GM12892 (cell line): ENCODE results near the gene ZNF439. TPM values are rescaled to one million over a fixed set of nuclear protein-coding genes. Genes with fewer than 3 reads are reported as not detected.
A peak's percentile ranks its signal among the peaks of the same experiment; 100 is the strongest.
"Not testable (repeated sequence)": the region's sequence is repeated elsewhere in the genome, so short reads cannot be mapped to it uniquely, and the experiment has no call there.

Source experiments
- DNase-seq: peaks from one replicate; pipeline ENCODE4 v3.0.0; 2011; ENCODE audit not compliant: insufficient read length
- FAIRE-seq: peaks from 2 replicates; lab custom pipeline; 2011; peaks lifted over from hg19 to GRCh38; lab: Jason Lieb, UNC
- POLR2A ChIP-seq: IDR thresholded peaks from 2 replicates; pipeline ENCODE4 v1.6.1; 2011; ENCODE audit warnings: low read depth, low read length, control low read depth
- POLR2AphosphoS5 ChIP-seq: IDR thresholded peaks from 2 replicates; pipeline ENCODE4 v1.6.1; 2011; ENCODE audit warnings: low read depth, low read length, control low read depth
- TAF1 ChIP-seq: IDR thresholded peaks from 2 replicates; pipeline ENCODE4 v1.6.1; 2011; ENCODE audit warnings: low read depth, mild to moderate bottlenecking, control low read depth, low read length, borderline replicate concordance
- polyA plus RNA-seq: library from polyadenylated mRNA; unstranded; fragments of >200 nt; gene quantifications from one replicate; pipeline ENCODE4 v1.2.1, GENCODE V29; 2012; ENCODE audit warnings: missing spikeins, inconsistent platforms; ENCODE audit not compliant: missing spikeins

The ZNF439 gene
- polyA plus RNA-seq: 7.4 TPM

DNA sequence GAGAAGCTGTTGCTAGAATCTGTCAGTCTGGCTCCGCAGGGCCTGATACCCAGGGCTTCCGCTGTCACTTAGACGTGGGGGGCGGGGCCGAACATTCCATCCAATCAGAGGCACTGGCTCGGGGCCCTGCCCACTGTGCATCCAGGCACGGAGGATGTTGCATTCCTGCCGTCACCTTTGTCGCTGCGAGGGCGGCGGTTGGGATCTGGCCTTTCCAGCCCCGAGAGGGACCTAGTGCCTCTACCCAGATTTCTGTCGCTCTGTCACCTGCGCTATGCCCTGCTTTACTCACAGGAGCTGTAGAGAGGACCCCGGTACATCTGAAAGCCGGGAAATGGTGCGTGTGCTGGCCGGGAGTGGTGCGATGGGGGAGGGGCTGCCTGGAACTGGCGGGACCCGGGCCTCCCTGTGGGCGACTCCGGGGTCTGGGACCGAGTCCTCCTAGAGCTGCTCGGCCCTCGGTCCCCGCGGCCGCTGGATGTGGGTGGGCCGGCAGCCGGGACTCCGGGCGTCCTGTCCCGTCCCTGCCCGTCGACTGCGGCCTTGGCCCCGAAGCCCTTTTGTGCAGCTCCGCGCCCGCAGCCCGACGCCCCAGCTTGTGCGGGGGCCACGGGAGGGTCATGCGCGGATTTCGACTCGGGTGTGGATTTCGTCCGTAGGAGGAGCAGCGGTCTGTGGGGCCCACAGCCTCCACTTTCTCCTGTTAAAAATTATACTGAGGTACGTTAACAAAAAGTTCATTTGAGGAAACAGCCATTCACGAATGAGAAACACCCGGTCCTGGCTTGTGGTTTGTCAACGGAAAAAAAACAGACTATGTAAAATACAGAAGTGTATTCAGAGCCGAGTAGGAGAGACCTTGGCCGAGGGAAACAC, at the start of gene ZNF439:
Gene ZNF439, plus strand, starts transcription at position 133 of the 876 bp plus-strand sequence. Its CDS starts 142 bp downstream, at position 275.
- DNase-seq: peak; percentile 66
- TF ChIP-seq TAF1 (no peak), POLR2AphosphoS5 (no peak), POLR2A (0 out of 2 replicates have a peak, but pooled peaks have one; percentile 37)
- FAIRE-seq: peak; percentile 36

GRCh38 chr19:11806354-11807098, 42.0 kb upstream of the ZNF439 start:
- TF ChIP-seq POLR2AphosphoS5 (no peak), TAF1 (no peak), POLR2A (no peak)
- no peak for FAIRE-seq

DNA sequence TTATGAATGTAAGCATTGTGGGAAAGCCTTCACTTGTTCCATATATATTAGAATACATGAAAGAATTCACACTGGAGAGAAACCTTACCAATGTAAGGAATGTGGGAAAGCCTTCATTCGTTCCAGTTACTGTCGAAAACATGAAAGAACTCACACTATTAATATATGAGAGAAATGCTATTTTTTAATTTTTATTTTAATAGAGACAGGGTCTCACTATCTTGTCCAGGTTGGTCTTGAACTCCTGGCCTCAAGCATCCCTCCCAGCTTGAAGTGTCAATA, 41.5 kb upstream of the ZNF439 start:
- TF ChIP-seq TAF1 (no peak), POLR2AphosphoS5 (no peak), POLR2A (no peak)
- DNase-seq: no peak
- FAIRE-seq: no peak

More at GRCh38 chr19:11806354-11807098, 42.0 kb upstream of the ZNF439 start:
- DNase-seq: no peak

GRCh38 chr19:11813703-11814028, 34.9 kb upstream of the ZNF439 start:
- no peak for FAIRE-seq
- no peak for DNase-seq
- no peak for TF ChIP-seq POLR2AphosphoS5
- TF ChIP-seq TAF1: no peak
- no peak for TF ChIP-seq POLR2A

- DNase-seq: peak; percentile 93
- TF ChIP-seq TAF1 (peak; percentile 76), POLR2AphosphoS5 (peak; percentile 91), POLR2A (peak; percentile 85)
Observed at GRCh38 chr19:11814029-11814699, 34.4 kb upstream of the ZNF439 start, which contains the start of gene ZNF440. Gene ZNF440 (plus strand): TSS chr19:11814273. CDS start chr19:11814448, 175 bp downstream.

GRCh38 chr19:11814700-11815035, 33.9 kb upstream of the ZNF439 start:
- FAIRE-seq (no peak), DNase-seq (no peak)
- TF ChIP-seq POLR2AphosphoS5: no peak
- TF ChIP-seq POLR2A: no peak
- no peak for TF ChIP-seq TAF1

More at GRCh38 chr19:11814029-11814699, 34.4 kb upstream of the ZNF439 start, which contains the start of gene ZNF440:
- peak; percentile 94 for FAIRE-seq

- FAIRE-seq (no peak), DNase-seq (no peak)
- no peak for TF ChIP-seq POLR2A
- no peak for TF ChIP-seq POLR2AphosphoS5
- no peak for TF ChIP-seq TAF1
Observed at GRCh38 chr19:11821474-11822109, 26.9 kb upstream of the ZNF439 start.

DNA sequence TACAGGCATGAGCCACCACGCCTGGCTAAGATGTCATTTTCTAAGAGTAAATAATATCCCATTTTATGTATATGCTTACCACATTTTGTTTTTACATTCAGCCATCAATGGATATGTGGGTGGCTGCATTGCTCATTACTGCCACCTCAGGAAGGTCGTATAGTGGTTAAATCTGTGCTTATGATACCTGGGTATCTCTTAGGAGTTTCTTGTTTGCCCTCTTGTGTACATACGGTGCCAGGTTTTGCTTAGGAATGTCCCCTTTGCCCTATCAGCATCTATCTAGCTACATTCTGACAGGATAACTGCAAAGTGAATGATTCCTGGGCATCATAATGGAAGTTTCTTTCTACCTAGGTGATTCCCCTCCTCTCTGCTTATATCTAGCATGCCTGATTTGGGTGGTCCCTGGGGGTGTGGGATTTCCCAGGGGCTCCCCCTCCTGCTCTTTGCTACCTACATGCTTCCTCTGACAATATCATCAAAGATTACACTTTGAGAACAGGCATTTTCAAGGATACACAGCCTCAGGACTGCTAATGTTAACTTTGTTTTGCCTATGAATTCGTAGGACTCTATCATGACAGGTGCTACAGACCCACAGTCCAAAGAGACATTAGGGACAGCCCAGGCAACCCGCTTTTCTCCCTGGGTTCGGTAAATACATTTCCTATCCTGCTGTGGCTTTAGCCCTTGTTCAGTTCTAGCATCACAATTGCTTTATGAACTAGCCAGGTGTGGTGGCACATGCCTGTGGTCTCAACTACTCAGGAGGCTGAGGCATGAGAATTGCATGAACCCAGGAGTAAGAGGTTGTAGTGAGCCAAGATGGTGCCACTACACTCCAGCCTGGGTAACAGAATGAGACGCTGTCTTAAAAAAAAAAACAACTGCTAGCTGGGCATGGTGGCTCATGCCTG, 19.3 kb upstream of the ZNF439 start:
- DNase-seq, FAIRE-seq: not testable (repeated sequence)

DNA sequence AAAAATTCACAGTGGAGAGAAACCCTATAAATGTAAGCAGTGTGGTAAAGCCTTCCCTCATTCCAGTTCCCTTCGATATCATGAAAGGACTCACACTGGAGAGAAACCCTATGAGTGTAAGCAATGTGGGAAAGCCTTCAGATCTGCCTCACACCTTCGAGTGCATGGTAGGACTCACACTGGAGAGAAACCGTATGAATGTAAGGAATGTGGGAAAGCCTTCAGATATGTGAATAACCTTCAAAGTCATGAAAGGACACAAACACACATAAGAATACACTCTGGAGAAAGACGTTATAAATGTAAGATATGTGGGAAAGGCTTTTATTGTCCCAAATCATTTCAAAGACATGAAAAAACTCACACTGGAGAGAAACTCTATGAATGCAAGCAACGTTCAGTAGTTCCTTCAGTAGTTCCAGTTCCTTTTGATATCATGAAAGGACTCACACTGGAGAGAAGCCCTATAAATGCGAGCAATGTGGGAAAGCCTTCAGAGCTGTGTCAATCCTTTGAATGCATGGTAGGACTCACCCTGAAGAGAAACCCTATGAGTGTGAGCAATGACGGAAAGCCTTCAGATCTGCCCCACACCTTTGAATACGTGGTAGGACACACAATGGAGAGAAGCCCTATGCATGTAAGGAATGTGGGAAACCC, 16.1 kb upstream of the ZNF439 start:
- DNase-seq: no peak
- no peak for TF ChIP-seq POLR2AphosphoS5
- TF ChIP-seq TAF1: no peak
- TF ChIP-seq POLR2A: no peak
- no peak for FAIRE-seq

- FAIRE-seq: no peak
- TF ChIP-seq TAF1 (no peak), POLR2AphosphoS5 (no peak), POLR2A (no peak)
- no peak for DNase-seq
Observed at GRCh38 chr19:11833541-11833940, 15.0 kb upstream of the ZNF439 start.

DNA sequence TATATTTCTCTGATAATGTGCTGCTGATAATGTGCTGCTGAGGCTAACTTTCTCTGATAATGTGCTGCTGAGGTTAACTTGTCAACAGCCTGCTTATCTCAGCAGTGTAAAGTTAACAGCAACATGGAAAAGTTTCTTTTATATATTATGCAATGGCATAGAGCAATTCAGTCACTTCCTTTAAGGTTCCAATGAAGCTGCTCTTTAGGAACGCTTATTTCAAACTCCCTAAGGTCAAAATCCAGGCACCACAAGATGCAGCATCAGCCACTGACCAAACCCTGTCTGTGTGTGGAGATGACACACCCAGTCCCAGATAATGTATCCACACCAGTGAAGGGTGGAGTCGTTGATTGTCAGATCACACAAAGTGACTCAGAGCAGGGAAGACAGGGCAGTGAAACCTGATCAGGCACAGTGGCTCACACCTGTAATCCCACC, 12.9 kb upstream of the ZNF439 start:
- not testable (repeated sequence) for FAIRE-seq, DNase-seq
